Fibroblast of skin of right quadriceps (primary cell): ENCODE measurements around the gene CRHR1.

Experiments used
- DNase-seq: peaks from one replicate; pipeline ENCODE4 v3.0.0-alpha.2; 2013

Gene CRHR1

GRCh38 chr17:45759761-45760160, 24.4 kb upstream of the CRHR1 start:
- no peak for DNase-seq

GRCh38 chr17:45761957-45762565, 22.1 kb upstream of the CRHR1 start:
- DNase-seq, result no peak

GRCh38 chr17:45763182-45763581, 20.9 kb upstream of the CRHR1 start:
- no peak for DNase-seq

GRCh38 chr17:45764479-45764878, 19.6 kb upstream of the CRHR1 start:
- no peak for DNase-seq

GRCh38 chr17:45768000-45768399, 16.1 kb upstream of the CRHR1 start:
- no peak for DNase-seq

- DNase-seq, result no peak
Measured at GRCh38 chr17:45770632-45771270, 13.4 kb upstream of the CRHR1 start.

- no peak for DNase-seq
Measured at GRCh38 chr17:45771271-45771959, 12.7 kb upstream of the CRHR1 start.

- no peak for DNase-seq
Measured at GRCh38 chr17:45775148-45775547, 9.0 kb upstream of the CRHR1 start.

- no peak for DNase-seq
Measured at GRCh38 chr17:45775576-45776011, 8.5 kb upstream of the CRHR1 start.

- no peak for DNase-seq
Measured at GRCh38 chr17:45776896-45777295, 7.2 kb upstream of the CRHR1 start.

- DNase-seq, result no peak
Measured at GRCh38 chr17:45777388-45777787, 6.7 kb upstream of the CRHR1 start.

- DNase-seq, result no peak
Measured at GRCh38 chr17:45780921-45781320, 3.2 kb upstream of the CRHR1 start.

GRCh38 chr17:45782889-45783592, 1.1 kb upstream of the CRHR1 start:
- no peak for DNase-seq

- no peak for DNase-seq
Measured at GRCh38 chr17:45783593-45784292, 377 bp upstream of the CRHR1 start.

- DNase-seq, result no peak
Measured at GRCh38 chr17:45784741-45785479, 790 bp downstream of the CRHR1 start.

- DNase-seq, result no peak
Measured at GRCh38 chr17:45785480-45786193, 1.5 kb downstream of the CRHR1 start.

- no peak for DNase-seq
Measured at GRCh38 chr17:45786349-45786748, 2.2 kb downstream of the CRHR1 start.

- no peak for DNase-seq
Measured at GRCh38 chr17:45787044-45787443, 2.9 kb downstream of the CRHR1 start.

GRCh38 chr17:45787656-45788055, 3.5 kb downstream of the CRHR1 start:
- no peak for DNase-seq

GRCh38 chr17:45788057-45788456, 3.9 kb downstream of the CRHR1 start:
- no peak for DNase-seq

- no peak for DNase-seq
Measured at GRCh38 chr17:45789874-45790273, 5.8 kb downstream of the CRHR1 start.
